ENCODE results near the gene KIFC3. TPM values are rescaled to one million over a fixed set of nuclear protein-coding genes. Genes with fewer than 3 reads are reported as not detected.

The KIFC3 gene
- total RNA-seq, 1 experiment from 2014 or later, result 32.6 TPM

DNA sequence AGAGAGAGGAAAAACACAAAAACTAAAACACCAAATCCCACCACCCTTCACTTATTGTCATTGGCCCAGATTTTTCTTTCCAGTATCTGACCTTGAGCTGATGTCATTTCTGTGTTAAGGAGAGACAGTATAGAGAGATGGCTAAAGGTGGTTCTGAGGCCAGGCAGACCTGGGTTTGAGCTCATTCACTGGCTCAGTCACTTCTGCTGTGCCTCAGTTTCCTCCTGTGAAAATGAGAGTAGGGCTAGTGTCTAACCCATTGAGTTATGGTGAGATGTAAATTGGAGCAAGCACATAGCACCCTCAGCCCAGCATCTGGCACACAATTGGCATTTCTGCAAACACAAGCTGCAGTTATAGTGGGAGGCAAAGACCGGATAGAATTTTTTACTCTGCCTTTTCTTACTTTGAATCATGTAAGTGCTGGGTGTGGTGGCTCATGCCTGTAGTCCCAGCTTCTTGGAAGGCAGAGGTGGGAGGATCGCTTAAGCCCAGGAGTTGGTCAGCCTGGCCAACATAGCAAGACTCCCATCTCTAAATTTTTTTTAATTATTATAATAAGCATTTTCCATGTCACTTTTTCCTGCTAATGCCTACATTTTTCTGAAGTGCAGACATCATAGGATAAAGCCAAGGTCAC is 6.4 kb upstream of the KIFC3 start:
- ATAC-seq (no peak), DNase-seq (no peak)
- Histone ChIP-seq H3K27ac (ENCODE audit: low read length) (no peak overlapping the region), H3K36me3 (ENCODE audit: low read depth, low read length) (no peaks in the 10 kb centered on the region), H3K4me3 (ENCODE audit: low read length) (no peak overlapping the region; the same call in 1 of the 2 replicates), H2AFZ (ENCODE audit: low read length) (no peak overlapping the region), H3F3A (ENCODE audit: low read length, unreplicated experiment) (no peaks in the 10 kb centered on the region), H3K79me2 (ENCODE audit: low read length) (no peaks in the 10 kb centered on the region), H3K9ac (ENCODE audit: low read length) (no peak overlapping the region), H3K4me2 (ENCODE audit: low read length) (peak overlapping the region; percentile 65), H3K9me2 (replicated peaks; ENCODE audit: low read length) (no peaks in the 10 kb centered on the region), H3K4me1 (ENCODE audit: insufficient read depth, low read length) (peaks cover 52% of the 10 kb centered on the region), H4K20me1 (ENCODE audit: low read length) (no peaks in the 10 kb centered on the region), H3K9me3 (ENCODE audit: low read length) (no peaks in the 10 kb centered on the region), H3K27me3 (ENCODE audit: low read length) (no peaks in the 10 kb centered on the region)
- CTCF ChIA-PET, result no interaction called here
- no TSS peak for BruUV-seq (replicated peaks)
- intact Hi-C loops (cut with micrococcal nuclease), result loop anchor here (1.0 to 10.0 kb wide), 2 partner anchors 8 to 196 kb away; partner anchors contain the start of genes USB1 and ZNF319
- no peak for TF ChIP-seq EZH2phosphoT487 (IDR thresholded peaks at IDR 0.05; ENCODE audit: borderline replicate concordance, low read length)
- TF ChIP-seq, protein P1, sequence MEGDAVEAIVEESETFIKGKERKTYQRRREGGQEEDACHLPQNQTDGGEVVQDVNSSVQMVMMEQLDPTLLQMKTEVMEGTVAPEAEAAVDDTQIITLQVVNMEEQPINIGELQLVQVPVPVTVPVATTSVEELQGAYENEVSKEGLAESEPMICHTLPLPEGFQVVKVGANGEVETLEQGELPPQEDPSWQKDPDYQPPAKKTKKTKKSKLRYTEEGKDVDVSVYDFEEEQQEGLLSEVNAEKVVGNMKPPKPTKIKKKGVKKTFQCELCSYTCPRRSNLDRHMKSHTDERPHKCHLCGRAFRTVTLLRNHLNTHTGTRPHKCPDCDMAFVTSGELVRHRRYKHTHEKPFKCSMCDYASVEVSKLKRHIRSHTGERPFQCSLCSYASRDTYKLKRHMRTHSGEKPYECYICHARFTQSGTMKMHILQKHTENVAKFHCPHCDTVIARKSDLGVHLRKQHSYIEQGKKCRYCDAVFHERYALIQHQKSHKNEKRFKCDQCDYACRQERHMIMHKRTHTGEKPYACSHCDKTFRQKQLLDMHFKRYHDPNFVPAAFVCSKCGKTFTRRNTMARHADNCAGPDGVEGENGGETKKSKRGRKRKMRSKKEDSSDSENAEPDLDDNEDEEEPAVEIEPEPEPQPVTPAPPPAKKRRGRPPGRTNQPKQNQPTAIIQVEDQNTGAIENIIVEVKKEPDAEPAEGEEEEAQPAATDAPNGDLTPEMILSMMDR (conservative IDR thresholded peaks at IDR 0.05; ENCODE audit: low read depth, low read length), result no peak
- POLR2A ChIA-PET (ENCODE audit: unreplicated experiment), result interaction anchor here (0.7 kb wide), 1 partner anchor 55 kb away, joined by 19 read pairs; no protein-coding TSS in a partner anchor

DNA sequence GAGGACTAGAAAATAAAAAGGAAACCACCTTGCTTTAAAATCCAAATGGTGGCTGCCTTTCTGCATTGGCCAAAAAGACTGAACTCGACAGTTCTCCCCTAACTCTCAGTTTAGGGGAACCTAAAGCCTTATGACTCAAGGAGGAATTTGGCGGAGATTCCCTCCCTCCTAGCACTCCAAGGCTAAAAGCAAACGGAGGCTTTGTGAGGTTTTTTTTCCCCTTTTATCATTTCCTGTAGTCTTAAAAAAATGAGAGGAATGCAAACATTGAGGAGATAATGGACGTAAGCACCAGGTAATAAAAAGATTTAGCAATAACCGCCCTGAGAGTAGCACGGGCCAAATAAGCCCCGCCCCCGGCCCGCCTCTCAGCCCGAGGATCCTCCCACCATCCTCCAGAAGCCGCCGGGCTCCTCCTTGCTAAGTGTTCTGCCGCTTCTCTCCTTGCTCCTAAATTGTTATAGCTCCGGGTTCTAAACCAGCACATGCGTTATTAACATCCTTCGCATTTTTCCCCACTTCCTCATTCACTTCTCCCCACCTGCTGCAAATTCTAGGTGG is 5.8 kb upstream of the KIFC3 start:
- CTCF ChIA-PET, result no interaction called here
- peak overlapping the region; percentile 56 for H3K9ac ChIP-seq (ENCODE audit: low read length)

More for the DNA sequence above, 5.8 kb upstream of the KIFC3 start:
- TF ChIP-seq EZH2phosphoT487 (IDR thresholded peaks at IDR 0.05; ENCODE audit: borderline replicate concordance, low read length), result no peak
- TF ChIP-seq, protein P1 (conservative IDR thresholded peaks at IDR 0.05; ENCODE audit: low read depth, low read length), result no peak
- no peak for TF ChIP-seq EZH2 (IDR thresholded peaks at IDR 0.05; ENCODE audit: low read length, unreplicated experiment)
- ATAC-seq (peak; percentile 74), DNase-seq (peak; percentile 94)
- Histone ChIP-seq H3K27me3 (ENCODE audit: low read length) (no peaks in the 10 kb centered on the region), H3K4me3 (ENCODE audit: low read length) (no peak overlapping the region; the same call in 1 of the 2 replicates), H4K20me1 (ENCODE audit: low read length) (no peaks in the 10 kb centered on the region), H3K36me3 (ENCODE audit: low read depth, low read length) (no peaks in the 10 kb centered on the region), H3K4me2 (ENCODE audit: low read length) (peak overlapping the region; percentile 65), H2AFZ (ENCODE audit: low read length) (no peak overlapping the region), H3K9me2 (replicated peaks; ENCODE audit: low read length) (no peaks in the 10 kb centered on the region), H3F3A (ENCODE audit: low read length, unreplicated experiment) (no peaks in the 10 kb centered on the region), H3K4me1 (ENCODE audit: insufficient read depth, low read length) (peaks cover 52% of the 10 kb centered on the region), H3K9me3 (ENCODE audit: low read length) (no peaks in the 10 kb centered on the region), H3K27ac (ENCODE audit: low read length) (peak overlapping the region; percentile 90), H3K79me2 (ENCODE audit: low read length) (no peaks in the 10 kb centered on the region)
- no TSS peak for BruUV-seq (replicated peaks)
- intact Hi-C loops (cut with micrococcal nuclease), result loop anchor here (1.0 to 10.0 kb wide), 2 partner anchors 8 to 197 kb away; partner anchors contain the start of genes USB1 and ZNF319
- POLR2A ChIA-PET (ENCODE audit: unreplicated experiment), result interaction anchor here (0.7 kb wide), 1 partner anchor 55 kb away, joined by 19 read pairs; no protein-coding TSS in a partner anchor

Measured in PC-3 (cell line).